GM12864 (cell line): ENCODE data around the gene ZNF571.

ENCODE experiments used
- DNase-seq: peaks from one replicate; pipeline ENCODE4 v3.0.0-alpha.2; 2011; ENCODE audit warnings: low read depth
- H3K4me3 ChIP-seq: 2 replicates; pipeline ENCODE4 v1.5.1; 2011; ENCODE audit warnings: mild to moderate bottlenecking, low read depth, low read length, control low read depth
- CTCF ChIP-seq: IDR thresholded peaks from 2 replicates; pipeline ENCODE4 v1.5.1; 2011; ENCODE audit warnings: low read depth, mild to moderate bottlenecking, moderate library complexity, low read length, control low read depth, inconsistent platforms; ENCODE audit errors: missing control alignments

Gene ZNF571

GRCh38 chr19:37594304-37594981 lies at the start of gene ZNF571, which contains the start of gene ZNF540:
TSS of gene ZNF571 (minus strand) at chr19:37594792. CDS start at chr19:37586676, 8,116 bp downstream.
TSS of gene ZNF540 (plus strand) at chr19:37594876. CDS start at chr19:37598448, 3,572 bp downstream.
- H3K4me3 ChIP-seq: peak within 1 kb of the TSS; percentile 73
- peak; percentile 89 for DNase-seq
- TF ChIP-seq CTCF: no peak

- no peak overlapping the region for H3K4me3 ChIP-seq
- no peak for TF ChIP-seq CTCF
- DNase-seq: no peak
Measured at GRCh38 chr19:37635076-37636056, 40.8 kb upstream of the ZNF571 start.

DNA sequence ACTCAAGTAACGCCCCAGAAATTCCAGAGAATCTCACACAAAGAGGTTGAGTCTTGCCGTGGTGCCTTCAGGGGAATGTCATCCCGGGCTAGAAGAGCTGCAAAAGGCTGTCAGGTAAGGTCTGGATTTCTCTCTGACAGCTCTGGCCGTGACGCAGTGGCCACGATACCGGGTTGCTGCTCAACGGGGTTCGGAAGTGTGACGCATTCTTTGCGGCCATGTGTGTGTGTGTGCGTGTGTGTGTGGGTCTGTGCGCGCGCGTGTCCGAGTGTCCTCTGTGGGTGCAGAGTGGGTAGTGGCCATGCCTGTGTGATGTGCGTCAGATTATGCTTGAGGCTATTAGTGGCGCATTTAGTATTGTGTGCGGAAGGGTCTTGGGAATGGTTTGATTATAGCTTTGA lies 390 bp upstream of the ZNF571 start:
- no peak for TF ChIP-seq CTCF
- peak; percentile 12 for DNase-seq
- H3K4me3 ChIP-seq: peak overlapping the region; percentile 73

- peak overlapping the region; percentile 73 for H3K4me3 ChIP-seq
- no peak for DNase-seq
- no peak for TF ChIP-seq CTCF
Measured at GRCh38 chr19:37593996-37594303, 642 bp downstream of the ZNF571 start.

DNA sequence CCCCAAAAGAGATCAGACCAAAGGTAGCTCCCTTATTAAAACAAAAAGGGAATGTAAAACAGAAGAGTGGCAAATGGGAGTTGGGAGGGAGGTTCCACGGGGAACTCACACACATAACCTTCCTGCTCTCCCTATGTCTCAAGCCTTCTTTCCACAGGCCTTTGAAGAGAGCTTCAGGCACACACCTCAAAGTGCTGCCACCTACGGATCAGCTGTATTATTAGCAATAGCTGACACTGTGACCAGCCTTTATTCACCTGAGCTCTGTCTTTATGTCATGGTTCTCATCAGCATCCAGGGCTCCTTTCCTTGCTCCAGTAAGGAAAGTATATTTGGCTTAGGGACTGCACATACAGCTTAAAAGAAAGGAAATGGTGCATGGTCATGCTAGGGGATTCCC lies 11.3 kb downstream of the ZNF571 start:
- TF ChIP-seq CTCF: no peak
- no peak for DNase-seq
- H3K4me3 ChIP-seq: no peak overlapping the region

DNA sequence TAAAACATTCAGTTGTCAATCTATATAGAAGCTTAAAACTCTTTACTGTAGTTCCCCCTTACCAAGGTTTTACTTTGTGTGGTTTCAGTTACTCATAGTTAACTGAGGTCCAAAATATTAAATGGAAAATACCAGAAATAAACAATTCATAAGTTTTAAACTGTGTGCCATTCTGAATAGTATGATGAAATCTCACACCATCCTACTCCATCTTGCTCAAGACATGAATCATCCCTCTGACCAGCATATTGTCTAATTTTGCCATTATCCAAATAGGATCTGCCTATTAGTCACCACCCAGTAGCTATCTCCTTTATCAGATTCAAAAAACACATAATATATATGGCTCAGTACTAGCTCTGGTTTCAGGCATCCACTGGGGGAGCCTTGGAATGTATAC lies 22.4 kb downstream of the ZNF571 start:
- TF ChIP-seq CTCF: no peak
- DNase-seq: no peak
- H3K4me3 ChIP-seq: no peak overlapping the region

GRCh38 chr19:37565370-37565669 lies 29.3 kb downstream of the ZNF571 start:
- DNase-seq: no peak
- no peak overlapping the region for H3K4me3 ChIP-seq
- no peak for TF ChIP-seq CTCF
